HT-29 (cell line): ENCODE data around the gene PCP4L1. TPM values are rescaled to one million over a fixed set of nuclear protein-coding genes. Genes with fewer than 3 reads are reported as not detected.
A peak's percentile ranks its signal among the peaks of the same experiment; 100 is the strongest.
"Not testable (repeated sequence)": the region's sequence is repeated elsewhere in the genome, so short reads cannot be mapped to it uniquely, and the experiment has no call there.

Experiments used
- DNase-seq: peaks from one replicate; pipeline ENCODE4 v3.0.0-alpha.2; 2015; ENCODE audit warnings: low spot score
- total RNA-seq: library from RNA; depleted of rRNA; stranded (reverse); fragments of >200 nt; shearing (Covaris generic); gene quantifications from 2 replicates; pipeline ENCODE4 v1.2.3, GENCODE V29; 2014; rRNA removed

The PCP4L1 gene
- total RNA-seq, 1 experiment from 2014 or later: not detected

DNA sequence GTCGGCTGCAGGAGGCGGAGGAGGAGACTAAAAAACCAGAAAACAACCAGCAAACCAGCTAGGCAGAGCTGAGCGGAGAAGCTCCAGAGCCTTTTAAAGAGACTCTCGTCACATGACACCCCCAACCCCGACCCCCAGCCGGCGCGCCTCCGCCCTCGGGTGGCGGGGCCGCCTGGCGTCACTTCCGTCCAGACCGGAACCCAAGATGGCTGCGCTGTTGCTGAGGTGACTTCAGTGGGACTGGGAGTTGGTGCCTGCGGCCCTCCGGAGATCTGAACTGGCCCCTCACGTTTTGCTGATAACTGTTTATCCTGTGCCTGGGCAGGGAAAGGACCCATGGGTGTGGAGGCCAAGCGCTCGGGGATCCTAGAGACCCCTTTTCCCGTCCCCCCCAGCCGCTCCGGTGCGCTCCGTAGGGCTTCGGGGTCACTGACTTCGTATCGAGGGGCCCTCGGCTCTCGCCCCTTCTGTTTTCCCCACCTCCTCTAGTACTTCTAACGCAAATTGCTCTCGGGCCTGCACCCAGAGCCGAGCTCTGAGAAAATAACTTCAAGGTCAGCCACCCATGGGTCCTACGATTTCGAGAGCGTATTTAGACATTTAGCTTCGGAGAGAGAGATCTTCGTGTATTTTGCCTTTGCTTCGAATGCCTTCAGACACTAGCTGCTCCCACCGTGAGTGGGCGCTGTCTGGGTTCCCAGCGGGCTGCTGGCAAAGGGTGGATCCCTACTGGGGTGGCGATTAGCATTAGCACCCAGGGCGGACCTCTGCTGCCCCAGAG lies 55.8 kb downstream of the PCP4L1 start, which contains the start of gene SDHC:
Gene SDHC (plus strand): TSS at position 181 of the 781 bp plus-strand sequence. CDS start 25 bp downstream, at position 206.
- DNase-seq: peak; percentile 86

DNA sequence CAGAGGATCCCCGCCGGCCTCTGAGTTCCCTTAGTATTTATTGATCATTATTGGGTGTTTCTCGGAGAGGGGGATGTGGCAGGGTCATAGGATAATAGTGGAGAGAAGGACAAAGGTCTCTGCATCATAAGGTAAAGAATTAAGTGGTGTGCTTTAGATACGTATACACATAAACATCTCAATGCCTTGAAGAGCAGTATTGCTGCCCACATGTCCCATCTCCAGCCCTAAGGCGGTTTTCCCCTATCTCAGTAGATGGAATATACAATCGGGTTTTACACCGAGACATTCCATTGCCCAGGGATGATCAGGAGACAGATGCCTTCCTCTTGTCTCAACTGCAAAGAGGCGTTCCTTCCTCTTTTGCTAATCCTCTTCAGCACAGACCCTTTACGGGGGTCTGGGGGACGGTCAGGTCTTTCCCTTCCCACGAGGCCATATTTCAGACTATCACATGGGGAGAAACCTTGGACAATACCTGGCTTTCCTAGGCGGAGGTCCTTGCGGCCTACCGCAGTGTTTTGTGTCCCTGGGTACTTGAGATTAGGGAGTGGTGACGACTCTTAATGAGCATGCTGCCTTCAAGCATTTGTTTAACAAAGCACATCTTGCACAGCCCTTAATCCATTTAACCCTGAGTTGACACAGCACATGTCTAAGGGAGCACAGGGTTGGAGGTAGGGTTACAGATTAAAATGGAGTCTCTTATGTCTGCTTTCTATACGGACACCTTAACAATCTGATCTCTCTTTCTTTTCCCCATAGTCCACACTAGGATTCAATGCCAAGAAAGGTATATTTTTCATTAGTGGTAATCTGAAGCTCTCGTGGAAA lies 57.5 kb downstream of the PCP4L1 start:
- not testable (repeated sequence) for DNase-seq

DNA sequence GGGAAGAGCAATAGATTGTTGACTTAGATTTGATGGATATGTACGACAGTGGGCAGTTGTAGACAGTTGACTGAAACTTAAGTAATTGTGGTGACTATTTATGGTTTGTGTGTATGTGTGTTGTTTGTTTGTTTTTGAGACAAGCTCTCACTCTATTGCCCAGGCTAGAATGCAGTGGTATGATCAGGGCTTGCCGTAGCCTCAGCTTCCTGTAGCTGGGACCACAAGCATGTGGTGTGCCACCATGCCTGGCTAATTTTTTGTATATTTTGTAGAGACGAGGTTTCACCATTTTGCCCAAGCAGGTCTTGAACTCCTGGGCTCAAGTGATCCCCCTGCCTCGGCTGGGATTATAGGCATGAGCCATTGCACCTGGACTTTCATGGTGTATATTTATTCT lies 65.5 kb downstream of the PCP4L1 start:
- DNase-seq: no peak

DNA sequence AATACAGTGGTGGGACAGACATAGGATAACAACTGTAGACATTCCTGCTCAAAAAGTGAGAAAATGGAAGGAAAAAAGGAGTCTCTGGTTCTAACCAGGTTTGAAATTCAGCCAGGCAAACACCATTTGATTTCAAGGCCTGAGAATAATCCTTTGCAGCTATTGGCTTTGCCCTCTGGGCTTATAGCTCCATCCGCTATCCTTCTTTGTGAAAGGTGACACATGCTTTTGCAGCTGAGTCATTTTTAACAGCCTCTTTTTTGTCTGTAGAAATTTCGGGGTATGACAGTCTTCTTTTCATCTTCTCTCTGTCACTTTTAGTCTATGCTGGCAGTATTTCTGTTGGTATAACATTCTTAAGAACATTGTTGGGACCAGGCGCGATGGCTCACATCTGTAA lies 71.8 kb downstream of the PCP4L1 start:
- no peak for DNase-seq

DNA sequence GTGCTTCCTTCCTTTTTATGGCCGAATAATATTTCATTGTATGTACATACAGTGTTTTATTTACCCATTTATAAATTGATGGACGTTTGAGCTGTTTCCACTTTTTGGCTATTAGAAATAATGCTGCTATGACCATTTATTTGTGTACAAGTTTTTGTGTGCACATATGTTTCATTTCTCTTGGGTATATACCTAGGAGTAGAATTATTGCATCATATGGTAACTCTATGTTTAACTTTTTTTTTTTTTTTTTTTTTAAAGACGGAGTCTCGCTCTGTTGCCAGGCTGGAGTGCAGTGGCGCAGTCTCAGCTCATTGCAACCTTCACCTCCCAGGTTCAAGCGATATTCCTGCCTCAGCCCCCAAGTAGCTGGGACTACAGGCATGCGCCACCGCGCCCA lies 74.6 kb downstream of the PCP4L1 start:
- no peak for DNase-seq

Other genes with a start within 250 kb of the PCP4L1 start
- 128 and 154 TPM in 2 replicates for gene F11R, start 237.6 kb upstream of the PCP4L1 start, total RNA-seq
- 121 and 139 TPM in 2 replicates for gene TSTD1, start 219.8 kb upstream of the PCP4L1 start, total RNA-seq
- gene USF1, start 212.8 kb upstream of the PCP4L1 start, total RNA-seq: 78.4 and 79.3 TPM in 2 replicates
- gene ARHGAP30, start 188.9 kb upstream of the PCP4L1 start, total RNA-seq: 0.58 and 0.86 TPM in 2 replicates
- 8.6 and 10.4 TPM in 2 replicates for gene NECTIN4, start 169.2 kb upstream of the PCP4L1 start, total RNA-seq
- gene KLHDC9, start 160.4 kb upstream of the PCP4L1 start, total RNA-seq: 3.8 and 5.5 TPM in 2 replicates
- 67.7 and 70.5 TPM in 2 replicates for gene PFDN2, start 140.7 kb upstream of the PCP4L1 start, total RNA-seq
- gene NIT1, start 140.6 kb upstream of the PCP4L1 start, total RNA-seq: 25.1 and 30.8 TPM in 2 replicates
- 36.6 and 40.8 TPM in 2 replicates for gene DEDD, start 126.1 kb upstream of the PCP4L1 start, total RNA-seq
- 66.4 and 81.3 TPM in 2 replicates for gene UFC1, start 104.8 kb upstream of the PCP4L1 start, total RNA-seq
- gene USP21, start 99.2 kb upstream of the PCP4L1 start, total RNA-seq: 20.8 and 24.6 TPM in 2 replicates
- gene PPOX, start 92.3 kb upstream of the PCP4L1 start, total RNA-seq: 11.7 and 14.3 TPM in 2 replicates
- 57.5 and 70.7 TPM in 2 replicates for gene B4GALT3, start 81.2 kb upstream of the PCP4L1 start, total RNA-seq
- gene ADAMTS4, start 59.7 kb upstream of the PCP4L1 start, total RNA-seq: not detected in 2 replicates
- gene NDUFS2, start 56.4 kb upstream of the PCP4L1 start, total RNA-seq: 90.6 and 122 TPM in 2 replicates
- gene FCER1G, start 43.5 kb upstream of the PCP4L1 start, total RNA-seq: not detected in 2 replicates
- 0.52 TPM in 1 of 2 replicates, not detected in the other for gene APOA2, start 35.1 kb upstream of the PCP4L1 start, total RNA-seq
- gene TOMM40L, start 32.7 kb upstream of the PCP4L1 start, total RNA-seq: 3.5 and 3.6 TPM in 2 replicates
- gene NR1I3, start 20.5 kb upstream of the PCP4L1 start, total RNA-seq: not detected in 2 replicates
- gene MPZ, start 51.2 kb downstream of the PCP4L1 start, total RNA-seq: 0.16 and 0.41 TPM in 2 replicates
- gene SDHC, start 55.6 kb downstream of the PCP4L1 start, total RNA-seq: 16.6 and 17.1 TPM in 2 replicates
- gene CFAP126, start 109.1 kb downstream of the PCP4L1 start, total RNA-seq: not detected in 2 replicates
- not detected in 2 replicates for gene FCGR2A, start 246.7 kb downstream of the PCP4L1 start, total RNA-seq